Neural progenitor cell (in vitro differentiated cells): ENCODE measurements around the gene SAMD1. TPM values are rescaled to one million over a fixed set of nuclear protein-coding genes. Genes with fewer than 3 reads are reported as not detected.

ENCODE experiments used
- DNase-seq: peaks from one replicate; pipeline ENCODE4 v3.0.0-alpha.2; 2016; ENCODE audit warnings: low spot score
- H2AFZ ChIP-seq: fragments of 200-600 bp; sonication (generic); replicated peaks from 2 replicates; pipeline ENCODE4 v1.6.1; 2016; ENCODE audit warnings: antibody characterized with exemption
- H3F3A ChIP-seq: fragments of 200-600 bp; sonication (generic); 2 replicates; pipeline ENCODE4 v1.6.1; 2016; ENCODE audit warnings: antibody characterized with exemption, low read depth
- H3K27ac ChIP-seq: fragments of 200-600 bp; sonication (generic); 2 replicates; pipeline ENCODE4 v1.5.1; 2016; ENCODE audit warnings: mild to moderate bottlenecking
- H3K27me3 ChIP-seq: fragments of 200-600 bp; sonication (generic); 2 replicates; pipeline ENCODE4 v1.6.1; 2016; ENCODE audit warnings: mild to moderate bottlenecking, moderate library complexity
- H3K36me3 ChIP-seq: fragments of 200-600 bp; sonication (generic); 2 replicates; pipeline ENCODE4 v1.5.1; 2016
- H3K4me1 ChIP-seq: fragments of 200-600 bp; sonication (generic); 2 replicates; pipeline ENCODE4 v1.6.1; 2016; ENCODE audit warnings: mixed run types
- H3K4me2 ChIP-seq: fragments of 200-600 bp; sonication (generic); 2 replicates; pipeline ENCODE4 v1.6.1; 2016
- H3K4me3 ChIP-seq: fragments of 200-600 bp; sonication (generic); 2 replicates; pipeline ENCODE4 v1.5.1; 2016
- H3K79me2 ChIP-seq: fragments of 200-600 bp; sonication (generic); 2 replicates; pipeline ENCODE4 v1.6.1; 2016; ENCODE audit warnings: low read depth
- H3K9ac ChIP-seq: fragments of 200-600 bp; sonication (generic); 2 replicates; pipeline ENCODE4 v1.6.1; 2016
- H3K9me3 ChIP-seq: fragments of 200-600 bp; sonication (generic); 2 replicates; pipeline ENCODE4 v1.5.1; 2016; ENCODE audit warnings: low read depth
- H4K20me1 ChIP-seq: fragments of 200-600 bp; sonication (generic); 2 replicates; pipeline ENCODE4 v1.6.1; 2016; ENCODE audit warnings: low read depth
- H3K27ac Mint-ChIP-seq: 3 replicates; pipeline ENCODE4 v1.8.0; 2021; ENCODE audit warnings: mixed read lengths
- H3K27me3 Mint-ChIP-seq: 2 replicates; pipeline ENCODE4 v1.8.0; 2022; ENCODE audit warnings: low read depth, mild to moderate bottlenecking, inconsistent platforms, moderate library complexity, mixed read lengths; ENCODE audit not compliant: insufficient read depth
- H3K36me3 Mint-ChIP-seq: 3 replicates; pipeline ENCODE4 v1.8.0; 2021; ENCODE audit warnings: mixed read lengths
- H3K4me1 Mint-ChIP-seq: 3 replicates; pipeline ENCODE4 v1.8.0; 2021; ENCODE audit warnings: mixed read lengths
- H3K4me3 Mint-ChIP-seq: 3 replicates; pipeline ENCODE4 v1.8.0; 2021; ENCODE audit warnings: mild to moderate bottlenecking, moderate library complexity, mixed read lengths
- H3K9me3 Mint-ChIP-seq: 3 replicates; pipeline ENCODE4 v1.8.0; 2020; ENCODE audit warnings: mixed read lengths
- CTCF ChIP-seq: fragments of 200-600 bp; sonication (generic); IDR thresholded peaks from 2 replicates; pipeline ENCODE4 v1.5.1; 2017; ENCODE audit warnings: antibody characterized with exemption, mild to moderate bottlenecking
- EZH2 ChIP-seq: fragments of 200-600 bp; sonication (generic); IDR thresholded peaks from 2 replicates; pipeline ENCODE4 v1.6.1; 2017; ENCODE audit warnings: antibody characterized with exemption, mild to moderate bottlenecking, moderate library complexity
- EZH2phosphoT487 ChIP-seq: fragments of 200-600 bp; sonication (generic); IDR thresholded peaks from 2 replicates; pipeline ENCODE4 v1.6.1; 2017; ENCODE audit warnings: antibody characterized with exemption
- total RNA-seq: library from RNA; depleted of rRNA; stranded (reverse); fragments of >200 nt; gene quantifications from 2 replicates; pipeline ENCODE4 v1.2.3, GENCODE V29; 2015; ENCODE audit warnings: low replicate concordance

Gene SAMD1
- total RNA-seq, 1 donor from 2014 or later, result 22.1 TPM

DNA sequence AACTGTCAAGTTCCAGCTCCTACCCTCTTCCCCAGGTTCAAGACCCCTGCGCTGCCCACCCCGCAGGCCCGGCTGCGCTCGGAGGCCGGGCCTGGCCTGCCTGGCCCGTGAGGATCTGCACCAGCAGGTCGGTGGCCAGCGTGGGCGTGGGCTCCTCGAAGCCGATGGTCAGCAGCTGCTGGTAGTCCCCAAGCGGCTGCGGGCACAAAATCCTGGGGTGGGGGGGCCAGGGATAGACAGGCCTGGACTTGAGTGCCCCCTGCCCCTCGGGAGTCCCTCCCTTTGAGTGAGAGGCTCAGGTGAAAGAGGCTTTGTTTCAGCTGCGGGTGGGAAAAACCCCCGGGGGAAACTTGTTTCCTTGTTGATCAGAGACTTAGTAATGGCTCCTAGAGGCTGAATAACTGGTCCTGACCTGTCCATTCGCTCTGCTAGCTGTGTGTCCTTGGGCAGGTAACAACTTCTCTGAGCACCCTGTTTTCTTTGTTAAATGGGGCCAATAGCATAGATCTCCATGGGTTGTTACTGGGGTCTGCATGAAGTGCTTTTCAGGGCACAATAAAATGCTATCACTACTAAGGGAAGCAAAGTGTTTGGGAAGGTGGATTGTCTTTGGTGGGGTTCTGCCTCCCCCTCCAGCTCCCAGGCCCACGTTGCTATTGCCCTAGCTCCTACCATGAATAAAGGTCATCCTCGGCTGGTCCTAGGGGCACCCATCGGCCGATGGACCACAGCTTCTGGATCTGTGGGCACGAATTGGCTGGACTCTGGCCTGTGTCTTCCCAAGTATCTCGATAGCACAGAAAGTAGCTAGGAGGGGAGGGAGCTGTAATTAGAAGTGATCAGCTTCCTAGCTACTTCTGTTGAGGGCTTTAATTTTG is 8.5 kb downstream of the SAMD1 start:
- H3F3A ChIP-seq, result peaks cover 28% of the 10 kb centered on the region
- no peaks in the 10 kb centered on the region for H3K9me3 ChIP-seq
- no peaks in the 10 kb centered on the region for H4K20me1 ChIP-seq
- peak overlapping the region; percentile 86 for H2AFZ ChIP-seq
- peak overlapping the region; percentile 88 for H3K4me2 ChIP-seq
- DNase-seq, result peak; percentile 34
- H3K4me1 ChIP-seq, result no peaks in the 10 kb centered on the region
- Mint-ChIP-seq H3K36me3 (no peaks in the 10 kb centered on the region), H3K27ac (no peak overlapping the region), H3K27me3 (peaks cover 7% of the 10 kb centered on the region), H3K9me3 (no peaks in the 10 kb centered on the region), H3K4me1 (peaks cover 11% of the 10 kb centered on the region), H3K4me3 (peak overlapping the region; percentile 96)
- TF ChIP-seq CTCF (no peak), EZH2 (no peak), EZH2phosphoT487 (no peak)
- no peak overlapping the region for H3K27ac ChIP-seq
- H3K27me3 ChIP-seq, result peaks cover 65% of the 10 kb centered on the region
- no peaks in the 10 kb centered on the region for H3K79me2 ChIP-seq
- peak overlapping the region; percentile 68 for H3K4me3 ChIP-seq
- H3K36me3 ChIP-seq, result no peaks in the 10 kb centered on the region
- no peak overlapping the region for H3K9ac ChIP-seq

GRCh38 chr19:14080887-14081796 is 9.4 kb downstream of the SAMD1 start:
- Histone ChIP-seq H3K27me3 (peaks cover 64% of the 10 kb centered on the region), H4K20me1 (no peaks in the 10 kb centered on the region), H3K4me1 (no peaks in the 10 kb centered on the region), H3F3A (peaks cover 19% of the 10 kb centered on the region), H3K4me3 (peak overlapping the region; percentile 68), H2AFZ (peak overlapping the region; percentile 86), H3K36me3 (no peaks in the 10 kb centered on the region), H3K27ac (no peak overlapping the region), H3K4me2 (peak overlapping the region; percentile 88), H3K9ac (no peak overlapping the region), H3K9me3 (no peaks in the 10 kb centered on the region), H3K79me2 (no peaks in the 10 kb centered on the region)
- peaks cover 7% of the 10 kb centered on the region for H3K27me3 Mint-ChIP-seq
- TF ChIP-seq EZH2 (peak; percentile 54), CTCF (no peak), EZH2phosphoT487 (no peak)
- H3K27ac Mint-ChIP-seq, result peak overlapping the region; percentile 76
- no peaks in the 10 kb centered on the region for H3K9me3 Mint-ChIP-seq
- H3K36me3 Mint-ChIP-seq, result no peaks in the 10 kb centered on the region
- DNase-seq, result peak; percentile 99
- peak overlapping the region; percentile 96 for H3K4me3 Mint-ChIP-seq
- H3K4me1 Mint-ChIP-seq, result peaks cover 11% of the 10 kb centered on the region

DNA sequence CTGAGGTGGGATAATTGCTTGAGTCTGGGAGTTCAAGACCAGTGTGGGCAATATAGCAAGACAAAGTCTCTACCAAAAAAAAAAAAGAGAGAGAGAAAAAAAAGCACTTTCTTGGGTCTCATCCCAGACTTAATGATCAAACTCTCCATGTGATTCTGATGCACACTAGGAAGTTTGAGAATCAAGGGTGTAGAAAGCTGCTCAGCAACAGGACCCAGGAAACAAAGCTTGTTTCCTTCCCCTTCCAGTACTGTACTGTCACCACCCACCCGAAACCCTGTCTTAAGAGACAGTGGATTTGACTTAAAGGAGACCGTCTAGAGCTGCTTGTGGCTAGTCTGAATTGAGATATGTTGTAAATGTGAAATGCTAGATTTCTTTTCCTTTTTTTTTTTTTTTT is 12.1 kb downstream of the SAMD1 start:
- Mint-ChIP-seq H3K4me1 (peaks cover 21% of the 10 kb centered on the region), H3K9me3 (no peaks in the 10 kb centered on the region), H3K36me3 (no peaks in the 10 kb centered on the region), H3K4me3 (no peak overlapping the region), H3K27ac (no peak overlapping the region), H3K27me3 (peaks cover 18% of the 10 kb centered on the region)
- TF ChIP-seq EZH2 (no peak), EZH2phosphoT487 (no peak), CTCF (no peak)
- peaks cover 17% of the 10 kb centered on the region for H3F3A ChIP-seq
- no peaks in the 10 kb centered on the region for H3K9me3 ChIP-seq
- no peak overlapping the region for H3K9ac ChIP-seq
- no peaks in the 10 kb centered on the region for H3K4me1 ChIP-seq
- H3K27ac ChIP-seq, result no peak overlapping the region
- no peaks in the 10 kb centered on the region for H3K36me3 ChIP-seq
- H4K20me1 ChIP-seq, result no peaks in the 10 kb centered on the region
- H3K79me2 ChIP-seq, result no peaks in the 10 kb centered on the region
- no peak overlapping the region for H2AFZ ChIP-seq
- DNase-seq, result no peak
- H3K4me2 ChIP-seq, result no peak overlapping the region
- H3K4me3 ChIP-seq, result no peak overlapping the region
- H3K27me3 ChIP-seq, result peaks cover 64% of the 10 kb centered on the region
